WI38 (cell line): ENCODE data around the gene FOXA2.

ENCODE experiments used
- H3K4me3 ChIP-seq: 2 replicates; pipeline ENCODE4 v1.5.1; 2011; ENCODE audit warnings: low read depth, mild to moderate bottlenecking, control low read depth, low read length
- CTCF ChIP-seq: IDR thresholded peaks from 2 replicates; pipeline ENCODE4 v1.5.1; 2012; ENCODE audit warnings: low read depth, mild to moderate bottlenecking, control low read depth, low read length

Gene FOXA2

GRCh38 chr20:22567944-22568871, 16.2 kb downstream of the FOXA2 start:
- no peak for TF ChIP-seq CTCF
- no peak overlapping the region for H3K4me3 ChIP-seq

- TF ChIP-seq CTCF: no peak
- no peak overlapping the region for H3K4me3 ChIP-seq
These were observed 17.3 kb downstream of the FOXA2 start for GRCh38 chr20:22566876-22567658.

GRCh38 chr20:22563062-22563965, 21.1 kb downstream of the FOXA2 start:
- H3K4me3 ChIP-seq: no peak overlapping the region
- no peak for TF ChIP-seq CTCF

GRCh38 chr20:22562620-22563019, 21.8 kb downstream of the FOXA2 start:
- no peak for TF ChIP-seq CTCF
- H3K4me3 ChIP-seq: no peak overlapping the region

GRCh38 chr20:22561965-22562577, 22.3 kb downstream of the FOXA2 start:
- H3K4me3 ChIP-seq: no peak overlapping the region
- no peak for TF ChIP-seq CTCF

GRCh38 chr20:22560817-22561216, 23.6 kb downstream of the FOXA2 start:
- no peak for TF ChIP-seq CTCF
- H3K4me3 ChIP-seq: no peak overlapping the region
